IPS-NIHi7 (cell line): Measurements from ENCODE around the gene HGF.
"Not testable (repeated sequence)": the region's sequence is repeated elsewhere in the genome, so short reads cannot be mapped to it uniquely, and the experiment has no call there.

ENCODE experiments used
- DNase-seq: peaks from one replicate; pipeline ENCODE4 v3.0.0; 2012; ENCODE audit warnings: mixed read lengths; ENCODE audit errors: extremely low spot score

Gene HGF

DNA sequence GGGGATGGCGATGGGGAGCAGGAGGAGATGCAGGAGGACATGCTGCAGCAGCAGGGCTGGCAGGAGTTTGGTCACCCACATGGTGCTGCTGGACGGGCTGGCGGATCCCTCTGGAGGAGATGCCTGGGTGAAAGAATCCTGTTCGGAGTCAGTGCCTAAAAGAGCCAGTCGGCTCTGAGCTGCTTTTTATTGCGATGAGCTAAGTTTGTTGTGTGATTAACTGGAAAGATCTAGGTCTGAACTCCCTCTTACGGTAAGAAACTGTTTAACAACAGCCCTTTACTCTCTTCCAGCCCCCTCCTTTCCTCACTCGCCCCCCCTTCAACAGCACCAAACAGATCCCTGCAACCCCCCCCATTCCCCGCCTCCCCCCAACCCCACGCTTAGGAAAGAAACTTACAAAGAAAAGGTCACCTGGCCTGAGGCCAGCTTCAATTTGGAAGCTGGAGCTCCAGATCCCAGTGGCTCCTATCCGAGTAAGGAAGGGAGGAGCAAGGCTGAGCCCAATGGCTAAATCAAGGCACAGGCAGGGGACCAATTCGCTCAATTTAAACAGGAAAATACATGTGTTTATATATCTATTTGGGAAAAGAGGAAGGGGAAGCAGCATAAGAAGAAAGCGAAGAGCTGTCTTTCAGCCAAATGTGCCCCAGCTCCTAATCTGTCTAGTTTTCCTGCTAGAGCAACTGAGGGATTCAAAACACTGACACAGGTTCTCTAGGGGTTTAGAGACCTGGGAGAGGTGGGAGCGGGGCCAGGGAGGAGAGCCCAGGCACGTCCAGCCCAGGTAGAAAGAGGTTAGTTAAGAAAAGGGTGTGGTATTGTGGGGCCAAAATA is at the start of gene HGF:
TSS of gene HGF (minus strand) at position 157 of the 837 bp plus-strand sequence. CDS start at position 81, 76 bp downstream.
- DNase-seq, result peak; percentile 35

DNA sequence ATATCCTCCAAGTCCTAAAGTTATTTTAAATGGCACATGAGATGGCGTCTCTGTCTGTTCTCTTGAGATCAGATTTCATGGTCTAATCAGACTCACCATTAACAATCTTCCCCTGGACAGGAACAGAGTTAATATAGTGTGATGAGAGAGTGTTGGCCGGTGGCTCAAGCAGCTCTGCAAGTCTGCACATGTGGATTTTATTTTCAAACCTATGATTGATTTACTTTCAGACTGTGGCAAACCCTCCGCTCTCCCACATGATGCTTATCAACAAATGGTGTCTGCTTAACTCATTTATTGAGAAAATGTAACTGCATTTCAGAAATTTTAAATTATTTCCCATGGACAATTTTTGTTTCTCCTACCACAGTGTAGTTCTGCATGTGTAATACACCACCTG is 46.5 kb upstream of the HGF start:
- no peak for DNase-seq

GRCh38 chr7:81812866-81813476 is 43.1 kb upstream of the HGF start:
- not testable (repeated sequence) for DNase-seq

DNA sequence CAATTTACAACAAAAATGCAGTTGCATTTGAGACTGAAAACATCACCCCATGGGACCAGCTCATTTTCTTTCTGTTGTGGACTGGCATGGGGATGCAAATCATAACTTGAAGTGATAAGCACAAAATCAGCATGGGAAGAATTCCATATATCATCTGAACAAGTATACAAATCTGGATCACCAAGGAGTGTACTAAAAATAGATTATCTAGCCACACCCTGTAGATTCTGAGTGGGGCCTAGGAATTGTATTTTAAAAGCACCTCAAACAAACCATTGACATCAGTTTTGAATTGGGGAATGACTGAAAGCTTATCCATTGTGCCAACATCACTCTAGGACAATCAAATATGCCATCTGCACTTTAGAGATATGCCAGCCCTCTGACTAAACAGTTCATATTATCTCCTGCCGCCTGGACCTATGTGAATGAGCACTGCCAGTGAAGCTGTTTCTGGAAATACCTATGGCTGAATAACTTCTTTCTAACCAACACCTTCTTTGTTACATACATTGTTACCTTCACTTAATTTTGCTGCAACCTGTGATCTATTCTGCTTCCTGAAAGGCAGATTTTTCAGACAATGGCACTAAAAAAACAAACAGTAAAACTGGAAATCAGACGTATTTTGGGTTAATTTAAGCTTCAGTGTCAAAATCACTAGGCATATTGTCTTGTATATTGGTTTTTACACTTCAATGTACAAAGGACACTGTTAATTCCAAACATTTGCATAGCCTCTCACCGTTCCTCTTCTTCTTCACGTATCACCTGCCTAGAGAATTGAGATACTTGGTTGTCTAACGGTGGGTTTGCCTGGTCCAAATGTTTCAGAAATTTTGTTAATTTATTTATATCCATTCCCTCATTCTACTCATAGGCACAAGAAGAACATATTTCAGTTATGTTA is 42.4 kb upstream of the HGF start:
- DNase-seq, result no peak

GRCh38 chr7:81810476-81811155 is 40.8 kb upstream of the HGF start:
- DNase-seq, result no peak

DNA sequence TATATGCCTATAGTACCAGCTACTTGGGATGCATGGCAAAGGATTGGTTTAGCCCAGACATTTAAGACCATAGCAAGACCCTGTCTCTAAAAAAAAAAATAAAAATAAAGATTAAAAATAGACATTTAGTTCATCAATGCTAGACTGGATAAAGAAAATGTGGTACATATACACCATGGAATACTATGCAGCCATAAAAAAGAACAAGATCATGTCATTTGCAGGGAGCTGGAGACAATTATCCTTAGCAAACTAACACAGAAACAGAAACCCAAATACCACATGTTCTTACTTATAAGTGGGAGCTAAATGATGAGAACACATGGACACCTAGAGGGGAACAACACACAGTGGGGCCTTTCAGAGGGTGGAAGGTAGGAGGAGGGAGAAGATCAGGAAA is 38.5 kb upstream of the HGF start:
- not testable (repeated sequence) for DNase-seq

GRCh38 chr7:81803267-81803666 is 33.4 kb upstream of the HGF start:
- DNase-seq, result no peak

DNA sequence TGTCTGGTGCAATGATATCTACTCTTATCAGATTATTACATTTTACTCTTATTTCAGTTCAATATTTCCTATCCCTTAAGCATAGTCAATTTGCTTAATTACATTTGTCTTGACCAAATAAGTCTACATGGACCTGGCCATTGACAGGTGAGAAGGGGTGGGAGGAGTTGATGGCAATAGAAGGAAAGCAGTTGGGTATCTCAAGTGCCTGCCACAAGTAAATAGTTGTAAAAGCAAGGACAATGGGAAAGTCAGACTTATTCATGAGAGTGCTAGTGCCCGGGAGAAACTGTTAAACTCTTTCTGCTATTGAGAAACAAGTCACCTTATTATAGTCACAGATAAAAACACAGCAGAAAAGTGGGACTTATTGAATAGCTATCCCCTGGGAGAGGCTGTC is 32.4 kb upstream of the HGF start:
- no peak for DNase-seq

GRCh38 chr7:81801532-81801931 is 31.7 kb upstream of the HGF start:
- no peak for DNase-seq

- DNase-seq, result no peak
These were observed 22.0 kb upstream of the HGF start for GRCh38 chr7:81791568-81792518.

GRCh38 chr7:81790686-81791085 is 20.8 kb upstream of the HGF start:
- DNase-seq, result no peak

- DNase-seq, result no peak
These were observed 20.3 kb upstream of the HGF start for GRCh38 chr7:81790120-81790500.

DNA sequence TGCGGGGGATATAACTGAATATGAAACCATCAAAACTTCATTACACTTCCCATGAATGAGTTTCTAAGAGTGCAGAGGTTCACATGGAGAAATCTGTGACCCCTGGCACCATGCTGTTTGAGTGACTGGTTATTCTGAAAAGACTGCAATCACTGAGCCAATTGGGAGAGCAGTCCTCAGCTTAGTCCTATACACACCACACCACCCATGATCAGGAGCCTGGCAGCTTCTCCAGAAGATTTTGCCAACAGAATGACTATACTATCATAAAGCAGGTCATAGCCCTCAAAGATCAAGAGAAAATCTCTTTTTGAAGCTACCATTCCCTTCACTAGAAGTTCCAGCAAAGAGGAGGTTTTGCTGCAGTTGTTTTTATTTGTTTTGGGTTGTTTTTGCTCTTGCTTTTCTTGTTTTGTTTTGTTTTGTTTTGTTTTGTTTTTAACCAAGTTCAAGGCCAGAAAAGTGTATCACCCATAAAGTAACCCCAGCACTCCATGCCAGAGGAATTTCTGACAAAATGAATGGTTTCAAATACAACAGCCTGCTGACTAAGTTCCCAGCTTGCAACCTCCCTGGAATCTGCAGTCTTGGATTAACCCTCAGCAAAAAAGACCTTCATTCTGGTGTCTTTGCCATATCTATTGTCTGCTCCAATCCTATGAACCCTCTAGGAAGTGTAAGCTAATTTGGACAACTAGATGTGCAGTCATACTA is 19.7 kb upstream of the HGF start:
- no peak for DNase-seq

- no peak for DNase-seq
These were observed 18.4 kb upstream of the HGF start for GRCh38 chr7:81788246-81788645.

DNA sequence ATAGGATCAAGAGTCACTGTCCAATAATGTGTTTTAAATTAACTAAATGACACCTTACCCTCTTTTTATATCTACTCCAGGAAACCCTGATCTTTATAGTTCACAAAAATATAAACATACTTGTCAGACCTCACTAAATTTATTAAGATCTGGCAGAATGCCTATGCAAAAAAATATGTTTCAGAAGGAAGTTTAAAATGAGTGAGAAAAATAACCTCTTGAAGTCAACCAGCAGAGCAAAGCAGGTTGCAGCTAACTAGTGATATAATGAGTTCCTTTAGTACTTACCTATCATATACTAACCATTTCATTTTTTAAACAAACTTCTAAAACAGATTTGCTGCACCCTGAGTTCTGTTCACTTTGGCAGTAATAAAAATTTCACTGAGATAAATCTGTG is 14.0 kb upstream of the HGF start:
- DNase-seq, result no peak

- no peak for DNase-seq
These were observed 11.3 kb upstream of the HGF start for GRCh38 chr7:81780914-81781693.

GRCh38 chr7:81779706-81780105 is 9.9 kb upstream of the HGF start:
- no peak for DNase-seq

DNA sequence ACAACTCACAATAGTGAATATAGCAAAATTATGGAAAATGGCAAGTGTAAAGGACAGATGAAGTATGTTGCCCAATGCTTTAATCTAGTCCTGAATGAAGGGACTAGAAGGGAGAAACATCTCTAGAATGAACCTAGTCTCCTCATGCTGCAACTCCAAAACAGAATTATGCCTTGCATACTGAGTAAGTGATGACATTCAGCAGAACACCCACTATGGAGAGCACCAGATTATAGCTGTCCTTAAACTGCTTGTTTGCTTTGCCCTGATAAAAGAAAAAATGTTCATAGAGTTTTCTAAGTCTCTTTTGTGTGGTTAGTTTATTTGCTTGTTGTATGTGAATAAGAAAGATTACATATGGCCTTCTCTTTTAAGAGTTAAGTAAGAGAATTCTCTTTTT is 7.8 kb upstream of the HGF start:
- DNase-seq, result no peak

DNA sequence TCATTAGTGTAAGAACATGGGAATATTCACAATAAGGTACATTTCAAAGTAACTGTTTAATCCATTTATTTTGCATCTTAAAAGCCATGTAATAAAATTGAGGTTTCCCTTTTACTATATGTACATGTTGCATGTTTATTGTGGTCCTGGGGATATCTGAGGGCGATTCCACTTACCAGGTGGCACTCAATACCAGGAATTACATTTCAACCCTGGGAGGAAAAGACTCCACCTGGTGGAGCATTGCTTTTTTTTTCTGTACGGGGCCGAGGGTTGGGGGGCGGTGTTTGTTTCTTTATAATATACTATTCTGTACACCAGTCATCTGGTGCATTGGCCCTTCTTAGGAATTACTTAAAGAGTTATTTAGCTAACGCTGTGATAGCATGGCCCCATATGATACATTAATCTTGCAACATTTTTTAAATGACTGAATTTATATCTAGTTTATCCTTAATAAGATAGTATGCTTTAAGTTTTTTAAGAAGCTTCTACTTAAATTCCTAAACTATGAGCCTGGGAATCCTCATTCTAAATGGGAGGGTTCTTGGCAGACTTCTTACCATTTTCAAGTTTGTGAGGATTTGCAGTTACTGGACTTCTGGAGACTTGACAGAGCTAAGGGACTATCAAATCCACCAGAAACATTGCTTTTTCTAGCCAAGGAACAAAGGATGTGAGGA is 7.2 kb upstream of the HGF start:
- DNase-seq, result peak; percentile 23
